HG02852 (cell line): ENCODE results near the gene MKLN1.
A peak's percentile ranks its signal among the peaks of the same experiment; 100 is the strongest.
"Not testable (repeated sequence)": the region's sequence is repeated elsewhere in the genome, so short reads cannot be mapped to it uniquely, and the experiment has no call there.

Experiments used
- ATAC-seq: cut with Tn5 transposase; IDR thresholded peaks from one replicate; pipeline ENCODE4 v1.9.1; 2021; ENCODE audit warnings: mild to moderate bottlenecking, moderate library complexity; ENCODE audit not compliant: unreplicated experiment

The MKLN1 gene

DNA sequence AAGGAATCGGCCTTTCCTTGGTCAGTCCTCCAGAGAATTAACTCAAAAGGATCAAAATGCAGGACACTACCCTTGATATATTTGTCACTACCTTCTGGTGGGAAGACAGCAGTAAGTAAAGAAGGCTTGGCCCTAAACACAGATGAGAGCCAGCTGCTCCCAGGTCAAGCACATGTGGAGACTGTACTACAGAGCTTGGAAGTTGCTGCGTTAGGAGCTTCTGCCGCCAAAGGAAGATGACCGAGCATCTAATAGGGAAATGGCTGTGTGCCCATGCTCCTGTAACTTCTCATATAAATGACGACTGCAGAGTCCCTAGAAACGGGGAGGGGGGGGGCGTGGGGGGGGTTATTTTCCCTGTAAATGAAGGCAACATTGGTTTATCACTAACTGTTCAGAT is 169.8 kb downstream of the MKLN1 start:
- no peak for ATAC-seq

DNA sequence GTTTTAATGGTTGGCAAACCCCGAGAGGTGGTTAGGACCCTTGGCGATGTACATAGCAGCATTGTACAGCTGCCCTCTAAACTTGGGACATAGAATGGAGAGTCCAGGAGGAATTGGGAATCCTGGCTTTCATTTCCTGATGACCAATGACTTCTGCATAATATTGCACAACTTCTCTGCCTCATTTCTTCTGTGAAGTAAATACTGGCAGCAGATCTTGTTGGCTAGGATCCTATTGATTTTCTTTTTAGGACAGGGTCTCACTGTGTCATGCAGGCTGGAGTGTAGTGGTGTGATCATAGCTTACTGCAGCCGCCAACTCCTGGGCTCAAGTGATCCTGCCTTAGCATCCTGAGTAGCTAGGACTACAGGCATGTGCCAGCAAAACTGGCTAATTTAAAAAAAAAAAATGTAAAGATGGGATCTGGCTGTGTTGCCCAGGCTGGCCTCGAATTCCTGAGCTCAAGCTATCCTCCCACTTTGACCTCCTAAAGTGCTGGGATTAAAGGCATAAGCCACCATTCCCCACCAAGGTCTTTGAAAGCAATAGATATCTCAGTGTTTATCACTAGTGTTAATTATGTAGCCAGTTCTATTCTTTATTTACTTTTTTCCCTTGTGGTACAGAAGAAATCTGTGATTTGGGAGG is 170.7 kb downstream of the MKLN1 start:
- no peak for ATAC-seq

GRCh38 chr7:131499801-131500200 is 172.1 kb downstream of the MKLN1 start:
- ATAC-seq: no peak

- ATAC-seq: no peak
Measured at GRCh38 chr7:131500357-131500756, 172.7 kb downstream of the MKLN1 start.

- peak; percentile 85 for ATAC-seq
Measured at GRCh38 chr7:131501422-131501821, 173.7 kb downstream of the MKLN1 start.

- ATAC-seq: no peak
Measured at GRCh38 chr7:131501930-131502685, 174.4 kb downstream of the MKLN1 start.

DNA sequence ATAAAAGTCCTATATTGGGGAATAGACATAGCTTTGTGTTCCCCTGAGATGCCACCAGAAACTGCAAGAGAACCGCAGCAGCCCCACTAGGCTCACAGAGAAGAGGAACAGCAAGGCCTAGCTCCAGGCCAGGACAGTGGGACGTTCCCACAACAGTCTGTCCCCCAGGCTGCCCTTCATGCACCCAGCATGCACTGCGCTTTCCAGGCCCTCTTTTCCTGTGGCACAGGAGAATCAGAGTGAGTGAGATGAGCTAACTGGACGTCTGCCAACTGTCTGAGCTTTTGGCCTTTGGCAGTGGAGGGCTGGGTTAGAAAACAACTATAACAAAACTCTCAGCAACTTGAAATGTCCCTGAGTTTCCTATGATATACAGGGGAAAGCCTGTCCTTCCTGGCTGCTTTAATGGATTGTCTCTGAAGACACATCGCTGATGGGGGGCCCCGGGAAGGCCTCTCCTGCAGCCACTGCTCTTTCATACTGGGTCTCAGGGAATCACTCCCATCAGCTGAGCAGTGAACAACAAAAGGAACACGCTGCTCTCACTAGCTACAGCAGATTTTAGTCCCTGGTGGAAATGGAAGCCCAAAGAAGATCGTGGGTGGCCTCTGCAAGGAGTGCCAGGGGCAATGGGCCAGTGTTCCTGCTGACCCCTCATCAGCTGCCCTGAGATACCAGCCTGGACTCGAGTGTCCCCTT is 175.3 kb downstream of the MKLN1 start:
- ATAC-seq: no peak

DNA sequence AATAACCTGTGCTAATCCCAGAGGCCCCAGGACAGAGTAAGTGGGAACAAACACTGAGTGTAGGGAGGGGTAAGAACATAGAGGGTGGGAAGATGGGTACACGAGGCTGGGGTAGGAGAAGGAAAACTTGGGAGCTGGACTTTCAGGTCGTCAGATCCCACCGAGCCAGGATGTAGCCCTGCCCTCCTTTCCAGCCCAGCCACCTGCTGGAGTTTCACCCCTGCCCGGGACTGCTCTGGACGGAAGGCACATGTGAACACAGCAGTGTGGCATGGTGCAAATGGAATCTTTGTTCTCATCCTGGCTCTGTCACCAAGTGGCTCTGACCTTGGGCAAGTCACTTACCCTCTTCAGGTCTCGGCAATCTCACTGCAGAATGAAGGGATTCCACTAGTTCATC is 176.0 kb downstream of the MKLN1 start:
- ATAC-seq: no peak

GRCh38 chr7:131504157-131504899 is 176.7 kb downstream of the MKLN1 start:
- no peak for ATAC-seq

- ATAC-seq: not testable (repeated sequence)
Measured at GRCh38 chr7:131505037-131505620, 177.5 kb downstream of the MKLN1 start.

DNA sequence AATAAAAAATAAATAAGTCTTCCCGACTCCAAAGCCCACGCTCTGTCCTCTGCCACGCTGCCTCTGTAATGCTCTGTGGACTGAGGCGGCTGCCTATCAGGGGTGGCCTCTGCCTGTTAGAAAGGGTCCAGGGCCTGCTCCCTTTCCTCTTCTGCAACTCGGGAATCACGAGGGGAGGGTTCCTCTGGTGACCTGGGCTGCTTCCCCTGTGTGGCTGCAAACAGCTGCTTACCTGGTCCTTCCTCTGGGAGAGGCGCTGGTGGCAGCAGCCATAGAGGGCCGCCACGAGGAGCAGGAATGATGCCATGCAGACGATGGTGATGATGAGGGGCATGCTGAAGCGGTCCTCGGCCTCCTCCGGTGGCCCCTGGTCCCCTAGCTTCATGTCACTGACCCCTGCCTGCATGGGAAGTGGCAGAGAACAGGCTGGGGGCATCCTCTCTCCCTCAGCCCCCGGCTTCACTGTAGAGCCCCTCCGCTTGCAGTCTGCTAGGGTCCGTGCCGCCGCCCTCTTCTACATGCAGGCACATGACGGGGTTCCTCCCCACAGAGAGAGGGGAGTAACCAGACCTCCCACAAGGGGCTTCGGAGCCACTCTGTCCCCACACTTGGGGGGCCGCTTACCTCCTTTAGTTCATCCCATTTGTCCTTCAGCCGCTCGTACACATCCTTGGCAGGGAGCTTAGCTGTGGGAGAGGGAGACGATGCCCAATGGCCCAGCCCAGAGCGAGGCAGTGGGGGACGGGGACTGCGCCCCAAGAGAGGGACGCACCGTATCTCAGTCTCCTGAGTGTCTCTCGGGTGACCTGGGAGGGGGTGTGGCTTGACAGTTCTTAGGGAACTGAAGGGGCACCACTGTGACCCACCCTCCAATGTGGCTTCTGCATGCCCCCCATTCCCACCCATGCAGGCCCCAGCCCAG is 178.2 kb downstream of the MKLN1 start:
- no peak for ATAC-seq

DNA sequence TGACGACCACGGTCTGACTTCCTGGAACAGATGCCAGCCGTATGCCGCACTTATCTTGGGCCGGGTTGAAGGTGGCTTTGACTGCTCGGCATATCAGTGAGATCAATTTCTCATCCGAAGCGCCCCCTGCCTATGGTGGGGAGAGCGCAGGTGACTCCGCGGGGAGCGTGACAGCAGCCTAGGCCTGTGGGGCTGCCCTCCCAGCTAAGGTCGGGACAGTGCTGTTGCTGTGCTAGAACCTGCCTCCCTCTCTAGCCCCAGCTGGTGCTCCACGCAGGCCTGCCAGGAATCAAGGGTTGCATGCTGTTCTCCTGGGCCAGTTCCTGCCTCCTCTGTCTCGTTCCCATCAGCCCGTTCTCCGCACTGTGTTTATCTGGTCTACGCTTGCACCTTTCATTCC is 178.9 kb downstream of the MKLN1 start:
- no peak for ATAC-seq

- ATAC-seq: peak; percentile 75
Measured at GRCh38 chr7:131507592-131508331, 180.1 kb downstream of the MKLN1 start.

- ATAC-seq: no peak
Measured at GRCh38 chr7:131508754-131509486, 181.2 kb downstream of the MKLN1 start.

DNA sequence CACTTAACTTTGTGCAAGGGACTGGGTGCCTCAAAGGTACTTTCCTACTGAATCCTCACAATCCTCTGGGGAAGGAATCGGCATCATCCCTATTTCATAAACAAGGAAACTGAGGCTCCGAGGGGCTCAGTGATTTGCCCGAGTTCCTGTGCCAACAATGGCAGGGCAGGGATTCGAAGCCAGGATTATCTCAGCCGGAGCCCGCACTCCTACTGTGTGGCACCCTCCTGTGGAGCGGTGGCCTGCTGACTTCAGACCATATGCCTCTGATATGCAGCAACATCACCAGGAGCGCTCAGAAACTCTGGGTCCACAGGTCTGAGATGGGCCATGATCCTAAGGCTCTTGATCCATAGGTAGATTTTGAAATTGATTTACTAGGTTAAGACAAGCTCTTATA is 182.1 kb downstream of the MKLN1 start:
- no peak for ATAC-seq

- no peak for ATAC-seq
Measured at GRCh38 chr7:131511071-131511470, 183.4 kb downstream of the MKLN1 start.

- ATAC-seq: no peak
Measured at GRCh38 chr7:131511774-131512535, 184.3 kb downstream of the MKLN1 start.
